HK-2 (cell line): ENCODE data around the gene CLEC7A.

Experiments used
- DNase-seq: peaks from one replicate; pipeline ENCODE4 v3.0.0-alpha.2; 2018; ENCODE audit not compliant: unreplicated experiment

The CLEC7A gene

DNA sequence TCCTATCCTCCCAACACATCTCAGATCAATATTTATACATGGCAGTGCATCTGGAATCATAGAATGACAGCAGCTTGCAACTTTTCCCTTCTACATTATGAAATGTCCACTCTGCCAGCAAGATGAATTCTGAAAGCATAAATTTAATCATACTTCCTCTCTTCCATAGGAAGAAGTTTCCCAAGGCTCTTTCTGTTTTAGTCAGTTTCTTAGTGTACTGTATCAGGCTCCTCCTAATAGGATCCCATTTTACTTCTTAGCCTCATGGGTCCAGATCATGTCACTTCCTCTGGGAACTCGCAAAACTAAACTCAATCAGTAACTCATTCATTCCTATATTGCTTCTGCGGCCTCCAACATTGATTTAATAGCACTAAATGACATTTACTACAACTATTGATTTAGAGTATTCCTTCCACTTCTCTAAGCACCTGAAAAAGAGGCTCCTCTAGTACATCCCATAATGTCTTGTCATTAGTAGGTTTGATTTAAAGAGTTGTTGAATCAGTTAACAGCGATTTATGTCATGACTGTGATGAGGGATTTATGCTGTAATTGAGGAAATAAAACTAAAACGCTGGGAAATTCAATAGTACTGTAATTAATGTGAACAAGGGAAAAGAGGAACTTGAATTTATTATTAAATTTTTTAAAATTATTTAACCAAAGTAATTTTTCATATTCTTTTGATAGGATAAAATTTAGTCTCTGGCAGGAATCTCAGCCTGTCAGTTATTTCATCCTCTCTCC lies 35.2 kb downstream of the CLEC7A start:
- DNase-seq = no peak

DNA sequence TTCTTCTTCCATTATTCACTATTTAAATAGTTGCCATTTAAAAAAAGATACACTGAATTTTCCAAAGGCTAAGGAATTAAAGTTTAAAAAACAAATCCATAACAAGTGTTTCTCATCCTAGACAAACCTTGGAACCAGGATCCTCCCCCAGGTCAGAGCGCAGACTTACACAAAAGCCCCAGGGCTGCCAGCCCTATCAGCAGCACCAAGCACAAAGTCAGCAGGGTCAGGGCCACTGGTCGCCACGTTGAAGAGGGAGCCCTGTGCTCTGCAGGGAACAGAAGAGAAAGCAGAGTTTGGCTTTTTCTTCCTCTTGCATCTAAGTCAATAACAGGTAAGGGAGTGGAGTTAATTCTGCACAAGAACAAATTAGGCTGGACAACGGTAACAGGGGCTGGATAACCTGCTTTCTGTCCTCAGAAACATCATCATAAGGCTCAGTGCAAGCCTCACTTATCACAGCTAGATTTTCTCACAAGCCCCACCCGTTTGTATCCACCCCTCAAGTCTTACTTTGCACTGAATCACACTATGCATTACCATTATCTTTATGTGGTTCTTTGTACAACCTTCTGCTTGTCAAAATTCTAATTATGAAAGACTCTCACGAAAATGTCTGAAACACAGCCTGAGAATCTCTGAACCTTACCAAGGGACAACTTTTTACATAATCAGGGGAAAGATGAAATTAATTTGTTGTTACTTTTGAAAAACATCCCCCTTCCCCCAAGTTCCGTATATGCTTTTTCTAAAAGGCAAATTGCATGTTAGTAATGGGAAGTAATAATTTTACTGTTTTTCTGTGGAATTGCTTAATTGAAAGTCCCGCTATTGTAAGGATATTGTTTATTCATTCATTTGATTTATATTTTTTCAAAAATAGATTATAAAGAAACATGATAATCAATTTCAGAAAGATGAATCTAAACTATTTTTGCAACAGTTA lies 40.8 kb downstream of the CLEC7A start:
- DNase-seq = no peak

DNA sequence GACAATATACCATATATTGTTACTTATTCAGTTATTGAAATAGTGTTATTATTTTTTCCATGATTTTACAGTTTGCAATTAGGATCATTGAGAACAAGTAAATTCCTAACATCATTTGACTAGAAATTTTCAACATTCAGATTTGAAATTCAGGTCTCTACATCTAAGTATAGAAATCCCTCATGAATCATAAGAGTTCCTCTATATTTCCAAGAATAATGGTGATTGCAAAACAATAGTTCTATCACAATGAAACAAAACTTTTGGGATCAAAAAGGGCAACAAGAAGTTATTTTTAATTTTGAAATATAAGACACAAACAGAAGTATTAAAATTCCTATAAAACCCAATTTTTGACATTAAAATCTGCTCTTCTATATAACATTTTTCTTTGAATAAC lies 42.0 kb downstream of the CLEC7A start:
- no peak for DNase-seq

DNA sequence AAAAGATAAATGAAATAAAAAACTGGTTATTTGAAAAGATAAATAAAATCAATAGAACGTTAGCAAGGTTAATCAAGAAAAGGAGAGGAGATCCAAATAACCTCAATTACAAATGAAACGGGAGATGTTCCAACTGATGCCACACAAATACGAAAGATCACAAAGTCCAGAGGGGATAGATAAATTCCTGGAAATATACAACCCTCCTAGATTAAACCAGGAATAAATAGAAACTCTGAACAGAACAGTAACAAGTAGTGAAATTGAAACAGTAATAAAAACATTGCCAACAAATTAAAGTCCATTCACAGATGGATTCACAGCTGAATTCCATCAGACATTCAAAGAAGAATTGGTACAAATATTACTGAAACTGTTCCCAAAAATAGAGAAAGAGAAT lies 43.6 kb downstream of the CLEC7A start:
- no peak for DNase-seq

DNA sequence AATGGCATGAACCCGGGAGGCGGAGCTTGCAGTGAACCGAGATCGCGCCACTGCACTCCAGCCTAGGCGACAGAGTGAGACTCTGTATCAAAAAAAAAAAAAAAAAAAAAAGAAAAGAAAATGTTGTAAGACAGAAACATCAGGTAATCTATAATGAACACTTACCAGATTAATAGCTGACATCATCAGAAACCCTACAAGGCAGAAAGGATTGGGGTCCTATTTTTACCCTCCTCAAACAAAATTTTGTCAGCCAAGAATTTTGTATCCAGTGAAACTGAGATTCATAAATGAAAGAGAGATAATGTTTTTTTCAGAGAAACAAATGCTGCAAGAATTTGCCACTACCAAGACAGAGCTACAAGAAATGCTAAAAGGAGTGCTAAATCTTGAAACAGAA lies 45.3 kb downstream of the CLEC7A start:
- no peak for DNase-seq

DNA sequence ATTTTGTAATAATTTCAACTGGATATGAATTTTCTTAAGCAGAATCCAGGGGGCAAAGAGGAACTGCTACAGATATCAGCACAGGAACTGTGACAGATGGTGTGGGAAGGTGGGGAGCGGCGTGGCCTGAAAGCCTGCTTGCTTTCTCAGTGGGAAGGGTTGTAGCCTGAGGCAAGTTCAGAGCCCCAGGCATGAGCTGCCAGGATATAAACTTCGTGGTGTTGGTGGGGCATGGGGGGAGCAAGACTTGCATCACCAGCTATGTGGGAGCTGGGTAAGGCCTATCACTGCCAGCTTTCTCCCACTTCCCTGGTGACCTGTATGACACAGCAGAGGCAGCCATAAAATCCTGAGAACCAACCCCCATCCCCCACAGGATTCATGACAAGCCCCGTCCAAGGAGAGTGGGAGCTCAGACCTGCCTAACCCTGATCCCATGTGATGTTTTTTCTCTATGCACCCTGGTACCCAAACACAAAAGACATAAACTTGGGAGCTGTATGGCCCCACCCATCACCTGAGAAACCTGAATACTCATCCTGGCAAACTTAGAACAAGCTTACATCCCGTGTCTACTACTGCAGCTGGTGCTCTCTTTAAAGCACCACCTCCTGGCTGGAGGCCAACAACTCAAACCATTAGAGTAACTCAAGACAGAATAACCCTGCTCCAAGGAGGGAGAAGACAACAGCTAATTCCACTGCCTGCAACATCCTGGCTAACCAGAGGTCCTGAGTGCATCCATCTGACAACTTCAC lies 47.7 kb downstream of the CLEC7A start:
- DNase-seq = no peak

DNA sequence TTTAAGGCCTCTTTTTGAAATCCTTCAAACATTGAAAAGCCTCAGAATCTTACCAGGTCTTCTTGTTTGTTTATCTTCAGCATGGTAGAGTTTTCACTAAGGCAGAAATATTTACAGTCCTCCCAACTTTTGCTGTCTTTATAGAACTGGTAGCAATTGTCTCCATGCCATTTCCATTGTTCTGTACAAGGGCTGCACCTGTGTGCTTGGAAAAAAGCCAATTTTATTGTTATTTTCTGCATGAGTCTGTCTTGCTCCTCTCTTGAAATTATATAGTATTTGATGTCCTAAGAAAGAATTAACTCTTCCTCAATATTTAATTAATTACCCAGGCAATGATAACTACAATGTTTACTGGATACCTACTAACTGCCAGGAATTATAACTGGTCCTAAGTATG lies 54.5 kb downstream of the CLEC7A start:
- DNase-seq = no peak

DNA sequence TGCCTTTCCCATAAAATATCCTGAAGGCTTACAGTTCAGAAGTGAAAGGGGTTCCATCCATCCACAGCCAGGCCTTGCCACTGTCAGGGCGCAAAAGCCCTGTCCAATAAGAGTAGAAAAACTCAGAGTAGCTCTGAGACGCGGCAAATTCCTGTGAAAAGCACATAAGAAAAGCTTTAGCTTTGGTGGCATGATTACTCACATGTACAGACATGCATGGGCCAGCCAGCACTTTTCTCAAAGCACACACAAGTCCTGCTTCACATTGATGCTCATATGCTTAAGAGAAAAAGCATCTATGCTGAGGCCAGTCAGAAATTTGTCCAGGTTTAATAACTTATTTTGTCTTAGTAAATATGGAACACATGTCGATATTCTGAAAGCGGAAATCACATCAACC lies 56.7 kb downstream of the CLEC7A start:
- DNase-seq = no peak

DNA sequence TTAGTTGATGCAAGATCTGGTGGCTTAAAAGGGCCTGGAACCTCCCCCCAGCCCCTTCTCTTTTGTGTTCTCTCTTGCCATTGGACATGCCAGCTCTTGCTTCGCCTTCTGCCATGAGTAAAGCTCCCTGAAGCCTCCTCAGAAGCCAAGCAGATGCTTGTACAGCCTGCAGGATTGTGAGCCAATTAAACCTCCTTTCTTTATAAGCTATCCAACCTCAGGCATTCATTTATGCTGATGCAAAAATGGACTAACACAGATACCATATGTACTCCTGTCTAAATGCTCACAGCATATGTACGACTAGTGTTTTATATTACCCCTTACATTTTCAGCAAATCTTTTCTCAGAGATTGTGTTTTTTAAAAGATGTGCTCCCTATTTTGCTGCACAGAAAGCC lies 57.9 kb downstream of the CLEC7A start:
- no peak for DNase-seq

DNA sequence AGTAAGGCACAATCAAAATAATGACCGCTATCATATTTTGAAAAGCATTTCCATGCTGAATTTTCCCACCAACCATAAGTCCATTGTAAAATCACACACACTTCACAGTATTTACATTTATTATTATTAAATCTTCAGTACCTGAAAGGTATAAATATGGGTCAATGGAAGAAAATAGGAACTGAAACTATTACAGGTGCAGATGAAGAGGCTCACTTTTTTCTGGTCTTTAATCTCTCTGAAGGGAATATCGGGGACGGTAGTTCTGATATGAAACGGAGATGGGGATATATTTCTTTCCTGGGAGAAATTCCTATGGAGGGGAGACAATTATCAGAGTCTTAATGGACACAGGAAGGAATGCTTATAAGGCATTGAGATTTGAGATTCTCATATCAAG lies 59.6 kb downstream of the CLEC7A start:
- no peak for DNase-seq

DNA sequence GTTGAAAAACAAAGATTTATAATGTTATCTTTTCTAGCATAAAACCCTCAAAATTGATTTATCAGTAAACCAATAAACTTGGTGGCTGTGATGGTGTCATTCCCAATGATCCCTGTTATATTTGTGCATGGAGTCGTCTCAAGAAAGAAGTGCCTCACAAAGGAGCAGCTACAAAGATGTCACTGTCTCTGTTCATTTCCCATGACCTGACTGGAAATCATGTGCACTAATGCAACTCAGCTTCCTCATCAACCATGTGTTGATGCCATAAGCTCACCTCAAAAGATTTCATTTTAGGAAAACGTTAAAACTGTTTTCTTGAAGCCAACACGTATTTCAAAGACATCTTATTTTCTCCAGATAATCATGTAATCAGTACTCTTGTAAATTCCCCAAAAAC lies 60.0 kb downstream of the CLEC7A start:
- DNase-seq = no peak

DNA sequence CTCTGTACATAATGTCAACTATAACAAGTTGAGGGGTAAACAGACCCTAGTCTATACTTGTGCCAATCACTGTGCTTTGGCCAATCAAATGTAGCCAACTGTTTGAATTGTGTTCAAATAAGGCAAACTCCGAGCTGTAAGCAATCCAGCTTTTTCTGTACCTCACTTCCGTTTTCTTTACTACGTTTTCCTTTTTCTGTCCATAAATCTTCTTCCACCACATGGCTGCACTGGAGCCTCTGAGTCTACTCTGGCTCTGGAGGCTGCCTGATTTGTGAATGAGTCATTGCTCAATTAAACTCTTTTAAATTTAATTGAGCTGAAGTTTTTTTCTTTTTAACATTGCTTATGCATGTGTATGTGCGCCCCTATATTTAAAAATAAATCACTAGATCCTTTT lies 60.9 kb downstream of the CLEC7A start:
- no peak for DNase-seq

DNA sequence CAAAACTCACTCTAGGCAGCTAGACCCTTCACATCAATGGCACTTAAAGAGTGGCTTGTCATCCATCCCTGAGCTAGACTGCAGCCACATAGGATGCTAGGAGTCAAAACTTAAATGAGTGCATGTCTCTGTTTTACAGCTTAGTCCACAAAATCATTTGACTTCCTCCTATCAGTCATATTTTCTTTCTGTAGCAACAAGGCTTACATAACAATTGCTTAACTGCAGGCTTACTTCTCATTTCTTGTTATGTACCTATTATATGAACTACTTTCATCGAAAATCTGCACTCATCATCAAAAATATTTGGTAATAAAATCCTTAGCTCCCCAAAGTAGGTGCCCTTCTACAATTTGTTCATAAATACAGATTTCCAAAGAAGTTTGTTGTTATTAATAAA lies 61.4 kb downstream of the CLEC7A start:
- no peak for DNase-seq

DNA sequence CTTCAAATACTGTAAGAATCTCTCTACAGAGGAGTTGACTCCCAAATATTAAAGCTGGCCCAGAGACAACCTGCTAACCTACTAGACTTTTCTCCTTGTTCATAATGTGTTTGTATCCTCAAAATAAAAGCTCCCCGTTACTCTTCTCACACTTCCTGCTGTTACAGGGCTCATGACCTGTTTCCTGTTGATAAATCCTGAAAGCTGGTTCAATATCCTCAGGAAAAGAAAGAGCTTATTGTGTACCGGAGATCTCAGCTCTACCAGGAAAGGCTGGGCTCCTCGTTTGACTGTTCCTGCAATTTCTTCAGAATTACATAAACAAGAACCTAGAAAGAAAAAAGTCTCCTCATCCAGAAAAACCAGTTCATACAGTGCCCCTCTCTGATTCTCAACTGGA lies 62.1 kb downstream of the CLEC7A start:
- DNase-seq = no peak

DNA sequence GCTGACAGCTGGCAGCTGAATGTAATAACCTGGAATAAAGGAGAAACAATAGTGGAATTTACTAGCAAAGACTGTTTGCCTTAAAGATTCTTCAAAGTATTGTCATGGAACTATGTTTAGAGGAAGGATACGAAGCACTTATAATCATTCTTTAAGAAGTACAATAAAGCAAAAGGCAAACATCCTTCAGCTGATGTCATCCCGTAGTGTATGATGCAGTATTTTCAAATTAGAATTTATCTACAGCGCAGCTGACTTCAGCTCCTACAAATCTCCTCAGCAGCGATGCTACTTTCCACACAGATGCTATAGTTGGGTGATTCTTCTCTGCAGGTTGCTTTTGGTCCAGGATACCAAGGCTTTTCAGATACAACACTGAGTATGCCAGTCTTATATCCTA lies 62.7 kb downstream of the CLEC7A start:
- DNase-seq = no peak
